Ishikawa (cell line): ENCODE data around the gene GIT1.

Experiments used
- CEBPB ChIP-seq: IDR thresholded peaks from 2 replicates; pipeline ENCODE4 v1.6.1; 2012
- EGR1 ChIP-seq: IDR thresholded peaks from 2 replicates; pipeline ENCODE4 v1.6.1; 2012
- EP300 ChIP-seq: IDR thresholded peaks from 2 replicates; pipeline ENCODE4 v1.6.1; 2012; ENCODE audit warnings: borderline replicate concordance
- FOXM1 ChIP-seq: IDR thresholded peaks from 2 replicates; pipeline ENCODE4 v1.6.1; 2012; ENCODE audit warnings: low read depth, borderline replicate concordance
- NFIC ChIP-seq: IDR thresholded peaks from 2 replicates; pipeline ENCODE4 v1.6.1; 2012
- RAD21 ChIP-seq: IDR thresholded peaks from 2 replicates; pipeline ENCODE4 v1.6.1; 2012; ENCODE audit warnings: low read depth
- REST ChIP-seq: IDR thresholded peaks from 2 replicates; pipeline ENCODE4 v1.6.1; 2012; ENCODE audit warnings: low read depth, mild to moderate bottlenecking
- TAF1 ChIP-seq: IDR thresholded peaks from 2 replicates; pipeline ENCODE4 v1.6.1; 2012; ENCODE audit warnings: low read depth, mild to moderate bottlenecking
- TCF12 ChIP-seq: IDR thresholded peaks from 2 replicates; pipeline ENCODE4 v1.6.1; 2012; ENCODE audit warnings: low read depth
- YY1 ChIP-seq: IDR thresholded peaks from 2 replicates; pipeline ENCODE4 v1.6.1; 2012; ENCODE audit warnings: low read depth
- ZBTB7A ChIP-seq: IDR thresholded peaks from 2 replicates; pipeline ENCODE4 v1.6.1; 2012; ENCODE audit warnings: low read depth
- TF ChIP-seq, protein P1 (sequence below): IDR thresholded peaks from 2 replicates; pipeline ENCODE4 v1.6.1; 2012
- TF ChIP-seq, protein P2 (sequence below): IDR thresholded peaks from 2 replicates; pipeline ENCODE4 v1.6.1; 2012

DNA sequence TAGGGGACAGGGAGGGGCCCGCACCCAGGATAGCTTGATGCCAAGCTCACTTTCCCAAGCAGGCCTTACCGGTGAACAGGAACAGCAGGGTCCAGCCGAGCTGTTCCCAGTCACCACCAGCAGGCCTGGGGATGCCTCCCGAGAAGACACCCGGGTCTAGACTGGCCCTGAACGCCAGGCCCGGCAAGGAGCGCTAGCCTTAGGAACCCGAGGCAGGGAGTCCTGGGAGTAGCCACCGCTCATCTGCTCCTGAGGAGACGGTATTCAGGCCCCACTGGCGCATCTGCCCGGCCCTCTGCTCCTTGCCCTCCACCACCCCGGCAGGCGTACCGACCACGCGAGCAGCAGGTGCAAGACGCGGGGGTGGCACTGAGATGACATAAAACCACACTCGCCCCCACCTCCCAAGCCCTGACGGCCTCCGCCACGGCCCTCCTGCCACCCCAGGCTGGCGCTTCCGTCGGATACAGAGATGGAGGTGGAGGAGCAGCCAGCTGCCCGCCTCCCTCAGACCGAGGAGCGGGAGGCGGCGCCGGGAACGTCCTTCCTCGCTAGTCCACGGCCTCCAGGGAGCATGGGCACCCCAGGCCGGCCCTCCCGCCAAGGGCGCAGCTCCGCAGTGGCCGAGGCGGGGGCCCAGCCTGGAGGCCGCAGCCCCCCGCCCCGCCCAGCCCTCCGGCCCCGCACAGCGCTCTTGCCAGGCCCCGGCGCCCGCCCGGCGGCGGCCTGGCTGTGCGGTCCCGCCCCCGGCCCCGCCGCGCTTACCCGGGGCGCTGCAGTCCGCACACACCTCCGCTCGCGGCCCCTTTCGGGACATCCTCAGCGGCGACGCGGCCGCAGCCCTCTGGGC, 661 bp downstream of the GIT1 start:
- TF ChIP-seq NFIC (no peak), TAF1 (no peak), REST (no peak), EGR1 (peak; percentile 50; the same call in 1 of the 2 replicates), EP300 (no peak), TCF12 (no peak), YY1 (no peak), RAD21 (no peak), CEBPB (no peak), FOXM1 (no peak), ZBTB7A (peak; percentile 27; the same call in 1 of the 2 replicates)
- TF ChIP-seq, protein P1, sequence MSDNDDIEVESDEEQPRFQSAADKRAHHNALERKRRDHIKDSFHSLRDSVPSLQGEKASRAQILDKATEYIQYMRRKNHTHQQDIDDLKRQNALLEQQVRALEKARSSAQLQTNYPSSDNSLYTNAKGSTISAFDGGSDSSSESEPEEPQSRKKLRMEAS: peak; percentile 31; the same call in 1 of the 2 replicates
- TF ChIP-seq, protein P2, sequence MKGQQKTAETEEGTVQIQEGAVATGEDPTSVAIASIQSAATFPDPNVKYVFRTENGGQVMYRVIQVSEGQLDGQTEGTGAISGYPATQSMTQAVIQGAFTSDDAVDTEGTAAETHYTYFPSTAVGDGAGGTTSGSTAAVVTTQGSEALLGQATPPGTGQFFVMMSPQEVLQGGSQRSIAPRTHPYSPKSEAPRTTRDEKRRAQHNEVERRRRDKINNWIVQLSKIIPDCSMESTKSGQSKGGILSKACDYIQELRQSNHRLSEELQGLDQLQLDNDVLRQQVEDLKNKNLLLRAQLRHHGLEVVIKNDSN: no peak
